ENCODE results near the gene OR52N5.

DNA sequence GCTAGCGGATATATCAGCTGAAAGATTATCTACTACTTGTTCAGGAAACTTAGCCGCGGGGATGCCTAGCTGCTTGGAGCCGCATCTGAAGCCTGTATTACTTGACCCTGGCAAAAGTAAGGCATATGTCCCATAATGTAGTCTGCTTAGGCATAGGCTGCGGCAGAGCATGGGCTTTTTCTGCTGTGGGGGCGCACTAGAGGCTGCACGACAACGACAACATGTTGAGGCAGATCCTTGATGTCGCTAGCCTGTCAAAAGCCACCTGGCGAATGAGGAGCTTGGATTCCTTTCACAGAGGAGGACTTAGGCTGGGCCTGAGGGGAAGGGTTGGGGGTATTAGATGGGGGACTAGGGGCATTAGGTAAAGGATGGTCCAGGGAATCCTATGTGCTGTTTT lies 24.4 kb upstream of the OR52N5 start:
- TF ChIP-seq PPARG (CRISPR knock-in tag; conservative IDR thresholded peaks at IDR 0.05) (no peak), MAFG (CRISPR knock-in tag; IDR thresholded peaks at IDR 0.05) (no peak), POLR2AphosphoS5 (IDR thresholded peaks at IDR 0.05; ENCODE audit: low read depth, low read length) (no peak), SMAD1 (CRISPR knock-in tag; IDR thresholded peaks at IDR 0.05; ENCODE audit: borderline replicate concordance, low read depth) (no peak), WIZ (CRISPR knock-in tag; IDR thresholded peaks at IDR 0.05) (no peak), ZNF431 (CRISPR knock-in tag; IDR thresholded peaks at IDR 0.05; ENCODE audit: borderline replicate concordance, low read depth) (no peak)
- TF ChIP-seq, protein P1, sequence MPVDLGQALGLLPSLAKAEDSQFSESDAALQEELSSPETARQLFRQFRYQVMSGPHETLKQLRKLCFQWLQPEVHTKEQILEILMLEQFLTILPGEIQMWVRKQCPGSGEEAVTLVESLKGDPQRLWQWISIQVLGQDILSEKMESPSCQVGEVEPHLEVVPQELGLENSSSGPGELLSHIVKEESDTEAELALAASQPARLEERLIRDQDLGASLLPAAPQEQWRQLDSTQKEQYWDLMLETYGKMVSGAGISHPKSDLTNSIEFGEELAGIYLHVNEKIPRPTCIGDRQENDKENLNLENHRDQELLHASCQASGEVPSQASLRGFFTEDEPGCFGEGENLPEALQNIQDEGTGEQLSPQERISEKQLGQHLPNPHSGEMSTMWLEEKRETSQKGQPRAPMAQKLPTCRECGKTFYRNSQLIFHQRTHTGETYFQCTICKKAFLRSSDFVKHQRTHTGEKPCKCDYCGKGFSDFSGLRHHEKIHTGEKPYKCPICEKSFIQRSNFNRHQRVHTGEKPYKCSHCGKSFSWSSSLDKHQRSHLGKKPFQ (CRISPR knock-in tag; IDR thresholded peaks at IDR 0.05; ENCODE audit: insufficient replicate concordance): no peak
- TF ChIP-seq, protein P2, sequence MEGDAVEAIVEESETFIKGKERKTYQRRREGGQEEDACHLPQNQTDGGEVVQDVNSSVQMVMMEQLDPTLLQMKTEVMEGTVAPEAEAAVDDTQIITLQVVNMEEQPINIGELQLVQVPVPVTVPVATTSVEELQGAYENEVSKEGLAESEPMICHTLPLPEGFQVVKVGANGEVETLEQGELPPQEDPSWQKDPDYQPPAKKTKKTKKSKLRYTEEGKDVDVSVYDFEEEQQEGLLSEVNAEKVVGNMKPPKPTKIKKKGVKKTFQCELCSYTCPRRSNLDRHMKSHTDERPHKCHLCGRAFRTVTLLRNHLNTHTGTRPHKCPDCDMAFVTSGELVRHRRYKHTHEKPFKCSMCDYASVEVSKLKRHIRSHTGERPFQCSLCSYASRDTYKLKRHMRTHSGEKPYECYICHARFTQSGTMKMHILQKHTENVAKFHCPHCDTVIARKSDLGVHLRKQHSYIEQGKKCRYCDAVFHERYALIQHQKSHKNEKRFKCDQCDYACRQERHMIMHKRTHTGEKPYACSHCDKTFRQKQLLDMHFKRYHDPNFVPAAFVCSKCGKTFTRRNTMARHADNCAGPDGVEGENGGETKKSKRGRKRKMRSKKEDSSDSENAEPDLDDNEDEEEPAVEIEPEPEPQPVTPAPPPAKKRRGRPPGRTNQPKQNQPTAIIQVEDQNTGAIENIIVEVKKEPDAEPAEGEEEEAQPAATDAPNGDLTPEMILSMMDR (CRISPR knock-in tag; IDR thresholded peaks at IDR 0.05): no peak; the same call in 1 of the 2 replicates
- TF ChIP-seq, protein P3, sequence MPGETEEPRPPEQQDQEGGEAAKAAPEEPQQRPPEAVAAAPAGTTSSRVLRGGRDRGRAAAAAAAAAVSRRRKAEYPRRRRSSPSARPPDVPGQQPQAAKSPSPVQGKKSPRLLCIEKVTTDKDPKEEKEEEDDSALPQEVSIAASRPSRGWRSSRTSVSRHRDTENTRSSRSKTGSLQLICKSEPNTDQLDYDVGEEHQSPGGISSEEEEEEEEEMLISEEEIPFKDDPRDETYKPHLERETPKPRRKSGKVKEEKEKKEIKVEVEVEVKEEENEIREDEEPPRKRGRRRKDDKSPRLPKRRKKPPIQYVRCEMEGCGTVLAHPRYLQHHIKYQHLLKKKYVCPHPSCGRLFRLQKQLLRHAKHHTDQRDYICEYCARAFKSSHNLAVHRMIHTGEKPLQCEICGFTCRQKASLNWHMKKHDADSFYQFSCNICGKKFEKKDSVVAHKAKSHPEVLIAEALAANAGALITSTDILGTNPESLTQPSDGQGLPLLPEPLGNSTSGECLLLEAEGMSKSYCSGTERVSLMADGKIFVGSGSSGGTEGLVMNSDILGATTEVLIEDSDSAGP (CRISPR knock-in tag; IDR thresholded peaks at IDR 0.05; ENCODE audit: borderline replicate concordance): no peak
